Measurements from ENCODE around the gene NTMT1.

NTMT1 gene

DNA sequence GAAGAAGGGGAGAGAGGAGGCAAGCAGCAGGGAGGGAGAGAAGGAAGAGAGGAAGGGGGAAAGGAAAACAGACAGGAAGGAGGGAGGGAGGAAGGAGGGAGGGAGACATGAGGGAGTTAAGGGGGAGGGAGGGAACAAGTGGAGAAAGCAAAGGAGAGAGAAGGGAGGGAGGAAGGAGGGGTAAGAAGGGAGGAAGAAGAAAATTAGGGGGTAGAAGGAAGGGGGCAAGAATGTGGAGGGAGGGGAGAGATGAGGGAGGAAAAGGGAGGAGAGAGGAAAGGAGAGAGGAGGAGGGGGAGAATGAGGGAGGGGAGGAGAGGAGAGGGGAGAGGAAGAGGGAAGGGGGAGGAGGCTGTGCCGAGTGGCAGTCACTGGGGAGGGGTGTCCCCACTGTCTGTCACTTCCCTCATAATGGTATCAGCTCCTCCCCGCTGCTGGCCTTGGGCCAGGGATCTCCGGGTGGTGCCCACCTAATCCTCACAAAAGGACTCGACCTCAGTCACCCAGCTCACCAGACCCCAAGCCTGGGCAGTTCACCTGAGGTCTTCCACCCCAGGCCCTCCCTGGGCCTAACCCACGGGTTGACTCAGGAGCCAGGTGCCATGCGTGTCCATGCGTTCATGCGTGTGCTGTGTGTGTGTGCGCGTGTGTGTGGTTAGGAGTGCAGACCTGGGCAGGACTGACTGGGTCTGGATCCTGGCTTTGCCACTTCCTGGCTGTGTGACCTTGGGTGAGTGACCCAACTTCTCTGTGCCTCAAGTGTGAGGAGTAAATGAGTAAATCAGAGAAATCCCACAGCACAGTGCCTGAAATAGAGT, 23.2 kb upstream of the NTMT1 start:
- H3K14ac ChIP-seq (ENCODE audit: low read length): no peak overlapping the region

DNA sequence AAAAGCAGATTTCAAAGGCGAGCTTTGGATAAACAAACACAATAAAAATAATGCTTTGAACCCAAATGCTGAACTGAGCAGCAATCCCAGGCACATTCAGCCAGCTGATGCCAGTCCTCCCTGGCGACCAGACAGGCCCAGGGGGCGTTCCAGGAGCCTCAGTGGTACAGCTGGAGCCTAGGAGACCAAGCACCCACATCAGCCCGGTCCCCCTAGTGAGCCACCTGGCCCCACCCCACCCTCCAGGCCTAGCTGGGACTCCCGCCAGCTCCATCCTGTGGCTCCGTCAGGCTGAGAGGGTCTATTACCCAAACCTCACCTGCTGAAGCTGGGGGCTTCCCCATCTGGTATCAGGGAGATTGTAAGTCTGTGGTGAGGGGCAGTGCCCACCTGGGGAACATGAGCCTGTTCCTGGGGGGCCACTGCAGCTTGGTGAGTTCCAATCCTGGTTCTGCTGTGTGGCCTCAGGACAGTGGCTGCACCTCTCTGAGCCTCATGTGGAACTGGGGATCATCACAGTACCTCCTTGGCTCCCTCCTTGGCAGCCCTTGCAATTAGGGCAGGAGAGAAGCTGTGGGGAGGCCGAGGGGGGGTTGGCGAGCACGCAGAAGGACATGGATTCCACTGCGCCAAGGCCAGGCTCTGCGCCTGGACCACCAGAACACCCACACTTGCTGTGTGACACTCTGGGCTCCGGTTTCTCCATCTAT, 21.8 kb upstream of the NTMT1 start:
- H2BK5ac ChIP-seq (ENCODE audit: low read length): peak overlapping the region; percentile 14
- peak overlapping the region; percentile 42 for H2BK12ac ChIP-seq (ENCODE audit: low read length)
- H2AFZ ChIP-seq (ENCODE audit: low read length): no peak overlapping the region
- H3K14ac ChIP-seq (ENCODE audit: low read length): peak overlapping the region; percentile 51
- no peak overlapping the region for H4K91ac ChIP-seq (ENCODE audit: low read depth, low read length, poor library complexity)
- H3K4me2 ChIP-seq (ENCODE audit: insufficient read depth, low read length, poor library complexity, severe bottlenecking): no peak overlapping the region
- H3K27ac ChIP-seq (replicated peaks; ENCODE audit: low read length): no peak overlapping the region
- no peaks in the 10 kb centered on the region for H3K79me1 ChIP-seq (ENCODE audit: low read depth, low read length)
- peaks cover 19 to 38% of the 10 kb centered on the region in 2 donors for H3K4me1 ChIP-seq (ENCODE audit: control insufficient read depth in 2 of 2, insufficient read depth in 1 of 2, low read depth in 1 of 2, low read length in 2 of 2)
- H3K9me3 ChIP-seq (replicated peaks in 1 of 2; ENCODE audit: control insufficient read depth in 2 of 2, insufficient read depth in 1 of 2, low read depth in 1 of 2, low read length in 2 of 2): no peaks in the 10 kb centered on the region
- no peak overlapping the region for H3K4ac ChIP-seq (ENCODE audit: low read length)
- H3K27me3 ChIP-seq (ENCODE audit: control insufficient read depth in 3 of 3, insufficient read depth in 3 of 3, low read depth in 1 of 3, low read length in 3 of 3): no peaks in the 10 kb centered on the region
- H3K23ac ChIP-seq (ENCODE audit: low read depth, low read length, poor library complexity): no peak overlapping the region
- no peak overlapping the region for H3K4me3 ChIP-seq (ENCODE audit: low read length in 2 of 2)
- peak overlapping the region; percentile 50 for H2BK120ac ChIP-seq (ENCODE audit: low read depth, low read length)
- DNase-seq (ENCODE audit: low spot score): no peak
- peak overlapping the region; percentile 74 for H2AK5ac ChIP-seq (ENCODE audit: low read depth, low read length)
- no CpG with 5 or more reads among the region's 12 CpGs for WGBS, 2 donors (ENCODE audit: extremely low coverage in 2 of 2, insufficient read length in 2 of 2, insufficient replicate concordance in 1 of 2)
- no peak overlapping the region for H4K8ac ChIP-seq (ENCODE audit: low read depth, low read length)
- H3K18ac ChIP-seq (ENCODE audit: low read length): peak overlapping the region; percentile 84
- H3K36me3 ChIP-seq (replicated peaks in 1 of 2; ENCODE audit: control insufficient read depth in 2 of 2, insufficient read depth in 2 of 2, low read length in 2 of 2): no peaks in the 10 kb centered on the region
- H3K9ac ChIP-seq (ENCODE audit: low read depth, low read length, poor library complexity): no peak overlapping the region
- H2BK15ac ChIP-seq (ENCODE audit: low read length): peak overlapping the region; percentile 92

More for the DNA sequence above, 23.2 kb upstream of the NTMT1 start:
- no peak for DNase-seq (ENCODE audit: low spot score)
- H2BK120ac ChIP-seq (ENCODE audit: low read depth, low read length): no peak overlapping the region
- H2AFZ ChIP-seq (ENCODE audit: low read length): peak overlapping the region; percentile 28
- H3K9me3 ChIP-seq (replicated peaks in 1 of 2; ENCODE audit: control insufficient read depth in 2 of 2, insufficient read depth in 1 of 2, low read depth in 1 of 2, low read length in 2 of 2): no peaks in the 10 kb centered on the region
- H3K4me1 ChIP-seq (ENCODE audit: control insufficient read depth in 2 of 2, insufficient read depth in 1 of 2, low read depth in 1 of 2, low read length in 2 of 2): peaks cover 20 to 43% of the 10 kb centered on the region in 2 donors
- H2BK5ac ChIP-seq (ENCODE audit: low read length): no peak overlapping the region
- no peaks in the 10 kb centered on the region for H3K79me1 ChIP-seq (ENCODE audit: low read depth, low read length)
- no peak overlapping the region for H3K23ac ChIP-seq (ENCODE audit: low read depth, low read length, poor library complexity)
- H3K36me3 ChIP-seq (replicated peaks in 1 of 2; ENCODE audit: control insufficient read depth in 2 of 2, insufficient read depth in 2 of 2, low read length in 2 of 2): no peaks in the 10 kb centered on the region
- H3K18ac ChIP-seq (ENCODE audit: low read length): peak overlapping the region; percentile 9
- no peak overlapping the region for H3K4me2 ChIP-seq (ENCODE audit: insufficient read depth, low read length, poor library complexity, severe bottlenecking)
- no peaks in the 10 kb centered on the region for H3K27me3 ChIP-seq (ENCODE audit: control insufficient read depth in 3 of 3, insufficient read depth in 3 of 3, low read depth in 1 of 3, low read length in 3 of 3)
- peak overlapping the region; percentile 46 for H3K9ac ChIP-seq (ENCODE audit: low read depth, low read length, poor library complexity)
- no CpG with 5 or more reads among the region's 10 CpGs for WGBS, 2 donors (ENCODE audit: extremely low coverage in 2 of 2, insufficient read length in 2 of 2, insufficient replicate concordance in 1 of 2)
- peak overlapping the region; percentile 2 for H2BK15ac ChIP-seq (ENCODE audit: low read length)
- H3K27ac ChIP-seq (replicated peaks; ENCODE audit: low read length): no peak overlapping the region
- H2AK5ac ChIP-seq (ENCODE audit: low read depth, low read length): peak overlapping the region; percentile 16
- no peak overlapping the region for H2BK12ac ChIP-seq (ENCODE audit: low read length)
- H3K4ac ChIP-seq (ENCODE audit: low read length): no peak overlapping the region
- no peak overlapping the region for H4K91ac ChIP-seq (ENCODE audit: low read depth, low read length, poor library complexity)
- H3K4me3 ChIP-seq (ENCODE audit: low read length in 2 of 2): peak overlapping the region in 1 of 2 donors; percentile 7
- no peak overlapping the region for H4K8ac ChIP-seq (ENCODE audit: low read depth, low read length)

DNA sequence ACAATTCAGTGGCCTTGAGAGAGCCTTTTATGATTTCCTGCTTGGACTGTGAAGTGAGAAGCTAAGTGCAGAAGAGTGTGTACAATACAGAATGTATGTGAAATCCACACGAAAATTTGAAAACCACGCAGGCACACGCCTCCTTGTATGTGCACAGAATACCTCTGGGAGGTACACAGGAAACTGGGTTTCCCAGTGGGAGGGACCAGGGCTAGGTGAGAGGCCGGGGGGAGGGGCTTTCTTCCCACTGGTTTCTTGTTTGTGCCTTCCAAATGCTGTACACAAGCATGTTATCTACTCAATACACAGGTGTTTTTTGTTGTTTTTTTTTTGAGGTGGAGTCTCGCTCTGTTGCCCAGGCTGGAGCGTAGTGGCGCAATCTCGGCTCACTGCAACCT, 21.2 kb upstream of the NTMT1 start:
- Histone ChIP-seq H2BK120ac (ENCODE audit: low read depth, low read length) (no peak overlapping the region), H2BK5ac (ENCODE audit: low read length) (peak overlapping the region; percentile 14), H3K23ac (ENCODE audit: low read depth, low read length, poor library complexity) (no peak overlapping the region), H2BK12ac (ENCODE audit: low read length) (no peak overlapping the region), H3K4me3 (ENCODE audit: low read length in 2 of 2) (no peak overlapping the region), H3K9me3 (replicated peaks in 1 of 2; ENCODE audit: control insufficient read depth in 2 of 2, insufficient read depth in 1 of 2, low read depth in 1 of 2, low read length in 2 of 2) (no peaks in the 10 kb centered on the region), H2AFZ (ENCODE audit: low read length) (no peak overlapping the region), H3K18ac (ENCODE audit: low read length) (no peak overlapping the region), H3K36me3 (replicated peaks in 1 of 2; ENCODE audit: control insufficient read depth in 2 of 2, insufficient read depth in 2 of 2, low read length in 2 of 2) (no peaks in the 10 kb centered on the region), H3K4me1 (ENCODE audit: control insufficient read depth in 2 of 2, insufficient read depth in 1 of 2, low read depth in 1 of 2, low read length in 2 of 2) (peaks cover 22 to 43% of the 10 kb centered on the region in 2 donors), H3K79me1 (ENCODE audit: low read depth, low read length) (no peaks in the 10 kb centered on the region), H3K27ac (replicated peaks; ENCODE audit: low read length) (no peak overlapping the region), H3K4ac (ENCODE audit: low read length) (no peak overlapping the region), H3K14ac (ENCODE audit: low read length) (no peak overlapping the region), H4K91ac (ENCODE audit: low read depth, low read length, poor library complexity) (no peak overlapping the region), H2AK5ac (ENCODE audit: low read depth, low read length) (peak overlapping the region; percentile 74), H2BK15ac (ENCODE audit: low read length) (peak overlapping the region; percentile 92), H4K8ac (ENCODE audit: low read depth, low read length) (no peak overlapping the region), H3K9ac (ENCODE audit: low read depth, low read length, poor library complexity) (no peak overlapping the region), H3K27me3 (ENCODE audit: control insufficient read depth in 3 of 3, insufficient read depth in 3 of 3, low read depth in 1 of 3, low read length in 3 of 3) (no peaks in the 10 kb centered on the region), H3K4me2 (ENCODE audit: insufficient read depth, low read length, poor library complexity, severe bottlenecking) (no peak overlapping the region)
- no CpG with 5 or more reads among the region's 8 CpGs for WGBS, 2 donors (ENCODE audit: extremely low coverage in 2 of 2, insufficient read length in 2 of 2, insufficient replicate concordance in 1 of 2)
- DNase-seq (ENCODE audit: low spot score): no peak

Measured in neuronal stem cell (in vitro differentiated cells).